ENCODE measurements around the gene SWAP70.

Gene SWAP70

GRCh38 chr11:9765320-9766101 lies 101.6 kb downstream of the SWAP70 start:
- DNase-seq (ENCODE audit: low read depth, low spot score): no peak
- H3K27ac ChIP-seq: no peak overlapping the region

DNA sequence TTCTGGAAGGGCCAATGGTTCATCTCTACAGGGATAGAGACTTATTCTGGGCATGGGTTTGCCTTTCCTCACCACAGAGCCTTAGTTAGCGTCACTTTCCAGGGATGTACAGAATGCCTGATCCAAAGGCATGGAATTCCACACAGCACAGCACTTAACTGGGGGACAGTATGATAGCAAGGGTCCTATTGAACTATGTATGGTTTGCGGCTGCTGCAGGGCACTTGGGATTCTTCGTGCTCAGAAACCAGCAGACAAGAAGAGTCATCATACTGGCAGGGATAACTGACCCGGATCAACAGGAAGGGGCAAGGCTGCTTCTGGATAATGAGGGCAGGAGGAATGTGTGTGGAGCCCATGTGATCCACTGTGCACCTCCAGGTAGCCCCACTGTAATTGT lies 105.7 kb downstream of the SWAP70 start:
- H3K27ac ChIP-seq: no peak overlapping the region
- no peak for DNase-seq (ENCODE audit: low read depth, low spot score)

- DNase-seq (ENCODE audit: low read depth, low spot score): no peak
- no peak overlapping the region for H3K27ac ChIP-seq
Observed at GRCh38 chr11:9771071-9771511, 107.2 kb downstream of the SWAP70 start.

- no peak for DNase-seq (ENCODE audit: low read depth, low spot score)
- no peak overlapping the region for H3K27ac ChIP-seq
Observed at GRCh38 chr11:9772218-9772617, 108.3 kb downstream of the SWAP70 start.

DNA sequence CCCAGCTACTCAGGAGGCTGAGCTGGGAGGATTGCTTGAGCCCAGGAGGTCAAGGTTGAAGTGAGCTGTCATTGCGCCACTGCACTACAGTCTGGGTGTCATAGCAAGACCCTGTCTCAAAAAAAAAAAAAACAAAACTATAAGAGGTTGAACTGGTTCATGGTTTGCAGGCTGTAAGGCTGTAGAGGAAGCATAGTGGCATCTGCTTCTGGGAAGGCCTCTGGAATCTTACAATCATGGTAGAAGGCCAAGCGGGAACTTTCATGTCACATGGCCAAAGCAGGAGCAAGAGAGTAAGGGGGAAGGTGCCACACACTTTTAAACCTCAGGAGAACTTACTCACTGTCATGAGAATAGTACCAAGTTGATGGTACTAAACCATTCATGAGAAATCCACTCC lies 109.6 kb downstream of the SWAP70 start:
- no peak for DNase-seq (ENCODE audit: low read depth, low spot score)
- no peak overlapping the region for H3K27ac ChIP-seq

GRCh38 chr11:9774109-9774508 lies 110.2 kb downstream of the SWAP70 start:
- H3K27ac ChIP-seq: no peak overlapping the region

GRCh38 chr11:9774591-9775397 lies 110.9 kb downstream of the SWAP70 start:
- no peak for DNase-seq (ENCODE audit: low read depth, low spot score)
- H3K27ac ChIP-seq: no peak overlapping the region

More at GRCh38 chr11:9774109-9774508, 110.2 kb downstream of the SWAP70 start:
- DNase-seq (ENCODE audit: low read depth, low spot score): no peak

- H3K27ac ChIP-seq: no peak overlapping the region
- no peak for DNase-seq (ENCODE audit: low read depth, low spot score)
Observed at GRCh38 chr11:9775398-9775779, 111.5 kb downstream of the SWAP70 start.

GRCh38 chr11:9776203-9776602 lies 112.3 kb downstream of the SWAP70 start:
- H3K27ac ChIP-seq: no peak overlapping the region
- DNase-seq (ENCODE audit: low read depth, low spot score): no peak

- no peak for DNase-seq (ENCODE audit: low read depth, low spot score)
Observed at GRCh38 chr11:9777066-9777465, 113.2 kb downstream of the SWAP70 start.

GRCh38 chr11:9777525-9777924 lies 113.6 kb downstream of the SWAP70 start:
- no peak overlapping the region for H3K27ac ChIP-seq
- no peak for DNase-seq (ENCODE audit: low read depth, low spot score)

More at GRCh38 chr11:9777066-9777465, 113.2 kb downstream of the SWAP70 start:
- H3K27ac ChIP-seq: no peak overlapping the region

GRCh38 chr11:9780929-9781328 lies 117.1 kb downstream of the SWAP70 start:
- no peak overlapping the region for H3K27ac ChIP-seq
- DNase-seq (ENCODE audit: low read depth, low spot score): no peak

- H3K27ac ChIP-seq: no peak overlapping the region
- DNase-seq (ENCODE audit: low read depth, low spot score): no peak
Observed at GRCh38 chr11:9783986-9784385, 120.1 kb downstream of the SWAP70 start.

- no peak for DNase-seq (ENCODE audit: low read depth, low spot score)
- no peak overlapping the region for H3K27ac ChIP-seq
Observed at GRCh38 chr11:9784602-9785315, 120.9 kb downstream of the SWAP70 start.

GRCh38 chr11:9787260-9787659 lies 123.4 kb downstream of the SWAP70 start:
- DNase-seq (ENCODE audit: low read depth, low spot score): no peak
- H3K27ac ChIP-seq: no peak overlapping the region

DNA sequence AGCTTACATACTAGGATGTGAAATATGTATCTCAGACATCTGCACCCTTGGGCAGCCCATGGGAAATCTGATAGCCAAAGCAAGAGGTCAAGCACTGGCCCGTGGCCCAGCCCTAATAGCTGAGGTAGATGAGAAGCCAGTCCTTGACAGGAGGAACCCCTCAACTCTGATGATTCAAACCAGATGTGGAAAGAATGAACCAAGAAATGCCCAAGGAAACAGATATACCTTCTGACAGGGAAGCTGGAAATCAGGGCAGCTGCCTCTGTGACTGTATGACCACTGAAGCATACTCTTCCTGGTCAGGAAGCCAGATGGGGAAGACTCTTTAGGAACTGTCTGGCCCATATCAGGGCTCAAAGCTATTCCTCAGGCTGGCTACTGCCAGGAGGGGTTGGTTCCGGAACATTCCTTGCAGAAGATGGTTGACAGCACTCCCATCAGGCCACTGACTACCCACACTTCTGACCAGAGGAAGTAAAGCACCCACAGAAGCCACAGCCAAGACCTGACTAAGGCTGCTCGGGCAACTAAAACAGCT lies 124.2 kb downstream of the SWAP70 start:
- DNase-seq (ENCODE audit: low read depth, low spot score): no peak
- H3K27ac ChIP-seq: no peak overlapping the region

GRCh38 chr11:9789910-9790309 lies 126.0 kb downstream of the SWAP70 start:
- H3K27ac ChIP-seq: no peak overlapping the region
- no peak for DNase-seq (ENCODE audit: low read depth, low spot score)

DNA sequence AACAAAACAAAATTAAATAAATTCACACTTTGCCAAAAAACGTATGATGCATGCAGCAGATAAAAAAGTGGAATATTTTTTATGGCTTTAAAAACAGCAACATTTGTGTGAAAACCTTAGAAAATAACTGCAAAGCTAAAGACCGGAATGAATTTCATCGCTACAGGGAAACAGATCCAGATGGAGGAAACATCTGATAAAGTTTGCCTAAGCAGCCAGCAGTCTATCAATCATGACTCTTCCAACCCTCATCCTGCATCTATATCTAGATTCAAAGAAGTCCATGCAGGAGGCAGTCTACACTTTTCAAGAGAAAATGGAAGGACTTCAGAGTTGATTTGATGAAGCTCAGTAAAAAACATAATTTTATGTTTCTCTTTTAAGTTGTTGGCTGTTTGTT lies 126.8 kb downstream of the SWAP70 start:
- no peak for DNase-seq (ENCODE audit: low read depth, low spot score)
- H3K27ac ChIP-seq: no peak overlapping the region

- DNase-seq (ENCODE audit: low read depth, low spot score): no peak
- H3K27ac ChIP-seq: no peak overlapping the region
Observed at GRCh38 chr11:9796266-9796665, 132.4 kb downstream of the SWAP70 start.

- H3K27ac ChIP-seq: no peak overlapping the region
- DNase-seq (ENCODE audit: low read depth, low spot score): no peak
Observed at GRCh38 chr11:9796854-9797253, 133.0 kb downstream of the SWAP70 start.

- DNase-seq (ENCODE audit: low read depth, low spot score): no peak
- no peak overlapping the region for H3K27ac ChIP-seq
Observed at GRCh38 chr11:9797300-9797699, 133.4 kb downstream of the SWAP70 start.
